Measurements from ENCODE around the gene TRIM24.

TRIM24 gene

GRCh38 chr7:138553805-138554204 lies 93.7 kb downstream of the TRIM24 start:
- peaks cover 5% of the 10 kb centered on the region for H3K4me1 Mint-ChIP-seq (ENCODE audit: low read depth)

GRCh38 chr7:138554674-138555073 lies 94.6 kb downstream of the TRIM24 start:
- Mint-ChIP-seq H3K27ac (no peak overlapping the region), H3K9me3 (peaks cover 34% of the 10 kb centered on the region), H3K4me3 (no peak overlapping the region), H3K4me1 (ENCODE audit: low read depth) (peaks cover 2% of the 10 kb centered on the region), H3K27me3 (ENCODE audit: low read depth) (no peaks in the 10 kb centered on the region), H3K36me3 (ENCODE audit: low read depth) (peaks cover 78% of the 10 kb centered on the region)

More at GRCh38 chr7:138553805-138554204, 93.7 kb downstream of the TRIM24 start:
- H3K4me3 Mint-ChIP-seq = no peak overlapping the region
- peaks cover 33% of the 10 kb centered on the region for H3K9me3 Mint-ChIP-seq
- peaks cover 78% of the 10 kb centered on the region for H3K36me3 Mint-ChIP-seq (ENCODE audit: low read depth)
- H3K27me3 Mint-ChIP-seq (ENCODE audit: low read depth) = no peaks in the 10 kb centered on the region
- no peak overlapping the region for H3K27ac Mint-ChIP-seq

- H3K27ac Mint-ChIP-seq = no peak overlapping the region
- no peaks in the 10 kb centered on the region for H3K4me1 Mint-ChIP-seq (ENCODE audit: low read depth)
- no peaks in the 10 kb centered on the region for H3K27me3 Mint-ChIP-seq (ENCODE audit: low read depth)
- peaks cover 34% of the 10 kb centered on the region for H3K9me3 Mint-ChIP-seq
- no peak overlapping the region for H3K4me3 Mint-ChIP-seq
- H3K36me3 Mint-ChIP-seq (ENCODE audit: low read depth) = peaks cover 76% of the 10 kb centered on the region
Observed at GRCh38 chr7:138555684-138556083, 95.6 kb downstream of the TRIM24 start.

GRCh38 chr7:138556771-138557484 lies 96.9 kb downstream of the TRIM24 start:
- Mint-ChIP-seq H3K4me3 (no peak overlapping the region), H3K4me1 (ENCODE audit: low read depth) (no peaks in the 10 kb centered on the region), H3K27ac (no peak overlapping the region), H3K27me3 (ENCODE audit: low read depth) (no peaks in the 10 kb centered on the region), H3K36me3 (ENCODE audit: low read depth) (peaks cover 75% of the 10 kb centered on the region), H3K9me3 (peaks cover 36% of the 10 kb centered on the region)

GRCh38 chr7:138559448-138559847 lies 99.4 kb downstream of the TRIM24 start:
- Mint-ChIP-seq H3K4me1 (ENCODE audit: low read depth) (no peaks in the 10 kb centered on the region), H3K4me3 (no peak overlapping the region), H3K36me3 (ENCODE audit: low read depth) (peaks cover 82% of the 10 kb centered on the region), H3K9me3 (peaks cover 50% of the 10 kb centered on the region), H3K27me3 (ENCODE audit: low read depth) (no peaks in the 10 kb centered on the region), H3K27ac (no peak overlapping the region)

GRCh38 chr7:138563808-138564207 lies 103.7 kb downstream of the TRIM24 start:
- H3K27me3 Mint-ChIP-seq (ENCODE audit: low read depth) = no peaks in the 10 kb centered on the region
- peaks cover 39% of the 10 kb centered on the region for H3K9me3 Mint-ChIP-seq
- no peaks in the 10 kb centered on the region for H3K4me1 Mint-ChIP-seq (ENCODE audit: low read depth)
- peaks cover 71% of the 10 kb centered on the region for H3K36me3 Mint-ChIP-seq (ENCODE audit: low read depth)
- no peak overlapping the region for H3K4me3 Mint-ChIP-seq
- H3K27ac Mint-ChIP-seq = no peak overlapping the region

- H3K27ac Mint-ChIP-seq = no peak overlapping the region
- H3K4me1 Mint-ChIP-seq (ENCODE audit: low read depth) = no peaks in the 10 kb centered on the region
- peaks cover 72% of the 10 kb centered on the region for H3K36me3 Mint-ChIP-seq (ENCODE audit: low read depth)
- no peak overlapping the region for H3K4me3 Mint-ChIP-seq
- H3K9me3 Mint-ChIP-seq = peaks cover 42% of the 10 kb centered on the region
- H3K27me3 Mint-ChIP-seq (ENCODE audit: low read depth) = no peaks in the 10 kb centered on the region
Observed at GRCh38 chr7:138564365-138564764, 104.3 kb downstream of the TRIM24 start.

- Mint-ChIP-seq H3K27ac (no peak overlapping the region), H3K27me3 (ENCODE audit: low read depth) (no peaks in the 10 kb centered on the region), H3K4me3 (no peak overlapping the region), H3K4me1 (ENCODE audit: low read depth) (no peaks in the 10 kb centered on the region), H3K36me3 (ENCODE audit: low read depth) (peaks cover 71% of the 10 kb centered on the region), H3K9me3 (peaks cover 42% of the 10 kb centered on the region)
Observed at GRCh38 chr7:138565071-138565450, 105.0 kb downstream of the TRIM24 start.

GRCh38 chr7:138565451-138566114 lies 105.5 kb downstream of the TRIM24 start:
- no peak overlapping the region for H3K4me3 Mint-ChIP-seq
- no peaks in the 10 kb centered on the region for H3K27me3 Mint-ChIP-seq (ENCODE audit: low read depth)
- peaks cover 43% of the 10 kb centered on the region for H3K9me3 Mint-ChIP-seq
- H3K4me1 Mint-ChIP-seq (ENCODE audit: low read depth) = no peaks in the 10 kb centered on the region
- H3K27ac Mint-ChIP-seq = no peak overlapping the region
- H3K36me3 Mint-ChIP-seq (ENCODE audit: low read depth) = peaks cover 73% of the 10 kb centered on the region

- Mint-ChIP-seq H3K27ac (no peak overlapping the region), H3K36me3 (ENCODE audit: low read depth) (peaks cover 66% of the 10 kb centered on the region), H3K27me3 (ENCODE audit: low read depth) (no peaks in the 10 kb centered on the region), H3K9me3 (peaks cover 36% of the 10 kb centered on the region), H3K4me3 (no peak overlapping the region), H3K4me1 (ENCODE audit: low read depth) (no peaks in the 10 kb centered on the region)
Observed at GRCh38 chr7:138568655-138569054, 108.6 kb downstream of the TRIM24 start.

- Mint-ChIP-seq H3K4me3 (no peak overlapping the region), H3K36me3 (ENCODE audit: low read depth) (peaks cover 66% of the 10 kb centered on the region), H3K27me3 (ENCODE audit: low read depth) (no peaks in the 10 kb centered on the region)
Observed at GRCh38 chr7:138569418-138569817, 109.4 kb downstream of the TRIM24 start.

GRCh38 chr7:138570715-138571114 lies 110.7 kb downstream of the TRIM24 start:
- Mint-ChIP-seq H3K27ac (no peak overlapping the region), H3K27me3 (ENCODE audit: low read depth) (no peaks in the 10 kb centered on the region), H3K4me1 (ENCODE audit: low read depth) (no peaks in the 10 kb centered on the region), H3K36me3 (ENCODE audit: low read depth) (peaks cover 53% of the 10 kb centered on the region), H3K4me3 (no peak overlapping the region), H3K9me3 (peaks cover 17% of the 10 kb centered on the region)

More at GRCh38 chr7:138569418-138569817, 109.4 kb downstream of the TRIM24 start:
- no peak overlapping the region for H3K27ac Mint-ChIP-seq
- no peaks in the 10 kb centered on the region for H3K4me1 Mint-ChIP-seq (ENCODE audit: low read depth)
- H3K9me3 Mint-ChIP-seq = peaks cover 30% of the 10 kb centered on the region

- Mint-ChIP-seq H3K9me3 (peaks cover 7% of the 10 kb centered on the region), H3K27me3 (ENCODE audit: low read depth) (no peaks in the 10 kb centered on the region), H3K36me3 (ENCODE audit: low read depth) (peaks cover 50% of the 10 kb centered on the region), H3K4me3 (no peak overlapping the region), H3K4me1 (ENCODE audit: low read depth) (no peaks in the 10 kb centered on the region), H3K27ac (no peak overlapping the region)
Observed at GRCh38 chr7:138573741-138574140, 113.7 kb downstream of the TRIM24 start.

GRCh38 chr7:138575897-138576428 lies 115.9 kb downstream of the TRIM24 start:
- Mint-ChIP-seq H3K27ac (no peak overlapping the region), H3K36me3 (ENCODE audit: low read depth) (peaks cover 44% of the 10 kb centered on the region), H3K9me3 (no peaks in the 10 kb centered on the region), H3K4me1 (ENCODE audit: low read depth) (no peaks in the 10 kb centered on the region), H3K27me3 (ENCODE audit: low read depth) (no peaks in the 10 kb centered on the region), H3K4me3 (no peak overlapping the region)

GRCh38 chr7:138579136-138579535 lies 119.1 kb downstream of the TRIM24 start:
- Mint-ChIP-seq H3K9me3 (no peaks in the 10 kb centered on the region), H3K4me1 (ENCODE audit: low read depth) (no peaks in the 10 kb centered on the region), H3K4me3 (no peak overlapping the region), H3K27me3 (ENCODE audit: low read depth) (no peaks in the 10 kb centered on the region), H3K27ac (no peak overlapping the region), H3K36me3 (ENCODE audit: low read depth) (peaks cover 33% of the 10 kb centered on the region)

Measured in T-helper 1 cell treated with Interleukin-12 subunit alpha and Interleukin-12 subunit beta and Interleukin-4 antibody, amounts not matched to agents 30 μg/mL and 1 μg/mL, for 36 hours (primary cell).